Measurements from ENCODE around the gene PYGB. TPM values are rescaled to one million over a fixed set of nuclear protein-coding genes. Genes with fewer than 3 reads are reported as not detected.

The PYGB gene
- polyA plus RNA-seq = 10 to 100 TPM; 14.4 to 39.4 (median 39.1) TPM

- no peak within 1 kb of the TSS for H3K27ac ChIP-seq (ENCODE audit: low read depth, low read length)
- WGBS, 3 donors = 0 to 1% (median 0%) methylated on average over 69 to 113 of the region's 113 CpGs
Measured at GRCh38 chr20:25247956-25248785, at the start of gene PYGB. PYGB (plus strand) TSS chr20:25248085; CDS start chr20:25248179, 94 bp downstream.

DNA sequence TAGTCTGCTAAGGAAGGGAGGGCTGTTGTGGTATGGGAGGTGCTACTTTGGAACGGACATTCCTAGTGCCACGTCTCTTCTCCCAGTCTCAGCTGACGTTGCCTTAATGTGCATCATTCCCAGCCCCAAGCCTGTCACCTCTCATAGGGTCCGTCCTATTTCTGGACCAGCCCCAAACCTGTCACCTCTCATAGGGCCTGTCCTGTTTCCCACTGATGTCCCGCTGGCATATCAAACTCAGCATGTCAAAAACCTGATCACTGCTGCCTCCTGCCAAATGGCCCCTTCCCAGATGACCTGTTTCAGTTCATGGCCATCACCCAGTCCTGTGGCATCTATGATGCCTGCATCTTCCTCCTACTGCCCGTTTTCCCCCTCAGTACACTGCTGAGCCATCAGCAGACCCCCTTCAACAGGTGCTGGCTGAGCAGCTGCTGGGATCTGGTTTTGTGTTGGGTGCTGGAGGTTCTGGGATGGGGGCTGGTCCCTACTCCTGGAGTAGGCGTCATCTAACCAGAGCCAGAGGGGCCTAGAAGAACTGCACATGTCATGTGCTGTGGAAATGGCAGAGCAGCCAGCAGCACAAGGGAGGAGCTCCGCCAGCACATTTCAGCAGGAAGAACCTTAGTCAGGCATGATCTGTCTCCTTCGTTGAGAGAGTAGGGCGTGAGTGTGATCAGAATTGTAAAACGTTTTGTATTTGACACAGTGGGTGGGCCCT is 49.1 kb upstream of the PYGB start:
- WGBS, 3 donors = 71 to 82% (median 81%) methylated on average over 11 of the region's 11 CpGs
- H3K27ac ChIP-seq (ENCODE audit: low read depth, low read length) = no peak overlapping the region

DNA sequence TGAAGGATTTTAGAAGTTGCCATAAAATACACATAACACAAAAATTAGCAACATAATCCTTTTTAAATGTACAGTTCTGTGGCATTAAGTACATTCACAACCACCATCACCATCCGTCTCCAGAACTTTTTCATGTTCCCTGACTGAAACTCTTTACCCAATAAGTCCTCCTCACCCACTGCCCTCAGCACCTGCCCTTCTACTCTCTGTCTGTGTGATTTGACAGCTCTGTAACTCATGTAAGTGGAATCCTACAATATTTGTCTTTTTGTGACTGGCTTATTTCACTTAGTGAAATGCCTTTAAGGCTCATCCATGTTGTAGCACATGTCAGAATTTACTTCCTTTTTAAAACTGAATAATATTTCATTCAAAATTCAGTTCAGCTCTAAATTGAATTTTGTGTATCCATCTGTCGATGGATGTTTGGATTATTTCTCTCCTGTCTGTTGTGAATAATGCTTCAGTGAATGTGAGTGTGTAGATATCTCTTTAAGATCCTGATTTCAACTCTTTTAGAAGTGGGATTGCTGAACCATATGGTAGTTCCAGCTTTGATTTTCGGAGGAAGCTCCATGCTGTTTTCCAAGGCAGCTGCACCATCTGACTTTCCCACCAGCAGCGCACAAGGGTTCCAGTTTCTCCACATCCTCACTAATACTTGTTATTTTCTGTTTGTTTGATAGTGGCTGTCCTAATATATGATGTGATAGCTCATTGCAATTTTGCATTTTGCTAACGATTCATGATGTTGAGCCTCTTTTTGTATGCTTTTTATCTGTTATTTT is 48.2 kb upstream of the PYGB start:
- 78 to 86% (median 80%) methylated on average over 5 of the region's 5 CpGs for WGBS, 3 donors
- H3K27ac ChIP-seq (ENCODE audit: low read depth, low read length) = no peak overlapping the region

DNA sequence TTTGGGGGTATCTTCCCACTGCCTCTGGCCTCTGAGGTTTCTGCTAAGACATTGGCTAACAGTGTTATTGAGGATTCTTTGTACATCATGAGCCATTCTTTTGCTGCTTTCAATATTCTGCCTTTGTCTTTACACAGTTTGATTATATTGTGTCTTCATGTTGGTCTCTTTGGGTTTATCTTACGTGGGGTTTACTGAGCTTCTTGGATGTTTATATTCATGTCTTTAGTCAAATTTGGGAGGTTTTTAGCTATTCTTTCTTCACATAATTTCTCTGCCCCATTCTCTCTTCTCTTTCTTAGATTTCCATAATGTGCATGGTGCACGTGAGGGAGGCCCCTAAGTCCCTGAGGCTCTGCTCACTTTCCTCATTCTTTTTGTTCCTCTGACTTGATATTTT is 44.8 kb upstream of the PYGB start:
- WGBS, 3 donors = 43 to 99% (median 76%) methylated on average over 2 of the region's 2 CpGs
- H3K27ac ChIP-seq (ENCODE audit: low read depth, low read length) = no peak overlapping the region

- H3K27ac ChIP-seq (ENCODE audit: low read depth, low read length) = no peak overlapping the region
- WGBS, 3 donors = 21 to 63% (median 38%) methylated on average over 1 of the region's 1 CpG
Measured at GRCh38 chr20:25203871-25204320, 44.0 kb upstream of the PYGB start.

- WGBS, 3 donors = 72 to 89% (median 76%) methylated on average over 9 of the region's 9 CpGs
- no peak overlapping the region for H3K27ac ChIP-seq (ENCODE audit: low read depth, low read length)
Measured at GRCh38 chr20:25204550-25205276, 43.2 kb upstream of the PYGB start.

- 82 to 87% (median 83%) methylated on average over 21 of the region's 21 CpGs for WGBS, 3 donors
- H3K27ac ChIP-seq (ENCODE audit: low read depth, low read length) = no peak overlapping the region
Measured at GRCh38 chr20:25205277-25206062, 42.4 kb upstream of the PYGB start.

GRCh38 chr20:25206063-25206403 is 41.9 kb upstream of the PYGB start:
- 84 to 95% (median 91%) methylated on average over 9 of the region's 9 CpGs for WGBS, 3 donors
- H3K27ac ChIP-seq (ENCODE audit: low read depth, low read length) = no peak overlapping the region

GRCh38 chr20:25206548-25206947 is 41.3 kb upstream of the PYGB start:
- WGBS, 3 donors = 93 to 99% (median 96%) methylated on average over 8 of the region's 8 CpGs
- H3K27ac ChIP-seq (ENCODE audit: low read depth, low read length) = no peak overlapping the region

DNA sequence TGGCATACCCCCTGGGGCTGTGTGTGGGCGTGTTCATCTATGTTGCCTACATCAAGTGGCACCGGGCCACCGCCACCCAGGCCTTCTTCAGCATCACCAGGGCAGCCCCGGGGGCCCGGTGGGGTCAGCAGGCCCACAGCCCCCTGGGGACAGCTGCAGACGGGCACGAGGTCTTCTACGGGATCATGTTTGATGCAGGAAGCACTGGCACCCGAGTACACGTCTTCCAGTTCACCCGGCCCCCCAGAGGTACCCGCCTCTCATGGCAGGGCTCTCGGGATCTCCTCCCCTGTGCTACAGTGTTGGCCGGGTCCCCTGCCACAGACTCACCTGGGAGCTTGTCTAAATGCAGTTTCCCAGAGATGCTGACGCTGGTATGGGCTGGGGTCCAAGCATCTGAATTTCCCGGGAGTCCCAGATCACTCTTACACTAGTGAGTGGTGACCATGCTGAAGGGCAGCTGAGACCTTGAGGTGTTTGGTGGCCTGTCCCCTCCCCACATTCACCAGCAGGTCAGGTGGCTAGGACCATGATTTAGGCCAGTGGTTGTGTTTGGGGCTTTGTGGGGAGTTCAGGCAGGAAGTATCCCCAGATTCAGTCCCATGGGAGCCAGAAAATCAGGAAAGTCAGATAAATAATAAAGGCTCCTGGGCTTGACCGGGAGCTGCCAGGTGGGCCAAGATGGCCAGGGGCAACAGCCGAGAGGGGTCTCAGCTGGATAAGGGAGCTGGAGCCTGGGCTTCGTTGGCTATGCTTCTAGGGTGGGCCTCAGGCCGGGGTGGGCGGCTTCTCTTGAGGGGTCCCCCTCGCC is 40.5 kb upstream of the PYGB start:
- 93 to 97% (median 95%) methylated on average over 22 of the region's 22 CpGs for WGBS, 3 donors
- H3K27ac ChIP-seq (ENCODE audit: low read depth, low read length) = no peak overlapping the region

DNA sequence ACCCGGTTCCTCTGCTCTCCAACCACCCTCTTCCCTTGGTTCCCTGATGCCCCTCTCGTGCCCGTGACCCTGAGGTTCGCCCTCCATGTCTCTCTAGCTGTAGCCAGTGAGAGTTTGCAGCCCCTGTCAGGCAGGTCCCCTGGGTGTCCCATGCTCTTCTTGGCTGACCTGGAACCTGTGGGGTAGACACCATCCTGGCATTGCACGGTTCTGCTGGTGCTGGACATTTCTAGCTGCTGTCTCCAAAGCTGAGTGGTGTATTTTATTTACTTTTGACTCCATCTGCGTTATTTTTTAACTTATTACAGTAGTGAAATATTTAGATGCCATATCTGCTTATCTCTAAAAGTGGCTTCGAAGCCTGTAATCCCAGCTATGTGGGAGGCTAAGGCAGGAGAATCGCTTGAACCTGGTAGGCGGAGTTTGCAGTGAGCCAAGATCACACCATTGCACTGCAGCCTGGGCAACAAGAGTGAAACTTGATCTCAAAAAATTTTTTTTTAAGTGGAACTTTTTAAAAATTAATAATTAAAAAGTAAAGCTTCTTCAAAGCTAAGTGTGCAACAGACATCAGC is 39.8 kb upstream of the PYGB start:
- 66 to 87% (median 84%) methylated on average over 9 of the region's 9 CpGs for WGBS, 3 donors
- no peak overlapping the region for H3K27ac ChIP-seq (ENCODE audit: low read depth, low read length)

- 89 to 100% (median 100%) methylated on average over 1 of the region's 1 CpG for WGBS, 3 donors
- H3K27ac ChIP-seq (ENCODE audit: low read depth, low read length) = no peak overlapping the region
Measured at GRCh38 chr20:25209400-25209799, 38.5 kb upstream of the PYGB start.

DNA sequence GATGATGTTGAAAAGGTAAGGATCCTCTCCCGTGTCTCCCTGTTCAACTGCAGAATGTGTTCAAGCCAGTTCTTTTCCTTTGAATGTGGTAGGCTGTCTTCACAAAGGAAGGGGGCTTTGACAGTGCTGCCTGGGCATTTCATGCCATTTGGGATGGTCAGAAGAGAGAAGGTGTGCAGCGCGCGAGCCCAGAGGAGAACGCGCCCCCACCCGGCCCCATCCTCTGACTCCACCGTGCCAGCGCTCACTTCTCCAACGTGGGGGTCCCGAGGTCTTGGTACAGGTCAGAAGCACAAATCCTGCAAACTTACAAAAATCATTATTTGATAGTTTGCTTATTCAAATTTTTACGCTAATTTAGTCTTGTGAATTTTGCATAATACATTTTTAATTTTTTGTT is 38.0 kb upstream of the PYGB start:
- 95 to 97% (median 96%) methylated on average over 12 of the region's 12 CpGs for WGBS, 3 donors
- no peak overlapping the region for H3K27ac ChIP-seq (ENCODE audit: low read depth, low read length)

GRCh38 chr20:25211273-25211672 is 36.6 kb upstream of the PYGB start:
- H3K27ac ChIP-seq (ENCODE audit: low read depth, low read length) = no peak overlapping the region
- WGBS, 3 donors = 79 to 89% (median 84%) methylated on average over 7 of the region's 7 CpGs

DNA sequence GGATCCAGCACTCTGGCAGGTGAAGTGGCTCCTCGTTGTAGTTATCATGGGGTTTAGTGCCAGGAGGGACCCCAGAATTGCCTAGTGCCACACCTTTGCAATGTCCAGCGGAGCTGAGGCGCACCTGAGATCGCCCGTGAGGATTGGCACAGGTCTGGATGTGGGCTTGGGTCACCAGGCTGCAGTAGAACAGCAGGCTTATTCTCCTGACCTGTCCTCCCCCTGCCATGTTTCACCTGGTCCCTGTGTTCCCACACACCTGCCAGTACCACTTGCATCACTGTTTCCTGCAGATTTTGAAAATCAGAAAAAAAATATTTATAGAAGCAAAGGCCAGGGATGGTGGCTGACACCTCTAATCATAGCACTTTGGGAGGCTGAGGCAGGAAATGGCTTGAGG is 35.6 kb upstream of the PYGB start:
- no peak overlapping the region for H3K27ac ChIP-seq (ENCODE audit: low read depth, low read length)
- WGBS, 3 donors = 87 to 93% (median 88%) methylated on average over 5 of the region's 5 CpGs

DNA sequence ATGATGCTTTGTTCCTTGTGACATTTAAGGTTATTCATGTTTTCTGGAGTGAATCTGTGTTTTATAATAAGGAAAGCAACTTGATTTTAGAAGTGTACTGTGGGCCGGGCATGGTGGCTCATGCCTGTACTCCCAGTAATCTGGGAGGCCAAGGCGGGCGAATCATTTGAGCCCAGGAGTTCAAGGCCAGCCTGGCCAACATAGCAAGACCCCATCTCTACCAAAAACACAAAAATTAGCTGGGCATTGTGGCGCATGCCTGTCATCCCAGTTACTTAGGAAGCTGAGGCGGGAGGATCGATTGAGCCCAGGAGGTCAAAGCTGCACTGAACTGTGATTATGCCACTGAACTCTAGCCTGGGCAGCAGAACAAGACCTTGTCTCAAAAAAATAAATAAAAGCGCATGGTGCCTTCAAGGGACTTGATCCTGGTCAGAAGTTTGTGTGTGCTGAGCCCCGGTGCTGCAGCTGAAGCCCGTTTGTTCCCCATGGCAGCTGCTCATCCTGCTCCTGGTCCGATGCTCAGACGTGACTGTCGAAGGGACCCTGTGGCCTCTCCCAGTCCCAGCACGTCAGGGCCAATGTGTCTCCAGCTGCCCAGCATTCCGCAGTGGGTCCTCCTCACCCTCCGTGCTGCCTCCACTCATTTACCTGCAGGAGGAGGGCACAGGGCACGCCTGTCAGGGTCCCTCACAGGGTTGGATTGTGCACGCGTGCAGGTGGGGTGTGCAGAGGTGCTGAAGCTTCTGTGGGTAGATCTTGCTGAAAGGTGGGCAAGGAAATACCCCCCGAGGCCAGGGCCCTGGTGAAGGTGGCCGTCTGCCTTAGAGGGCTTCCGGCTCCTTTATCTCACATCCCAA is 34.1 kb upstream of the PYGB start:
- WGBS, 3 donors = 94 to 96% (median 95%) methylated on average over 21 of the region's 21 CpGs
- H3K27ac ChIP-seq (ENCODE audit: low read depth, low read length) = no peak overlapping the region
